Amygdala (tissue), 56 donors: Measurements from ENCODE around the gene DNASE1L1.

Experiments
- DNase-seq, 56 donors: peaks; one replicate each; lab custom pipeline; 2025; lab: John Stamatoyannopoulos, UW

Gene DNASE1L1

DNA sequence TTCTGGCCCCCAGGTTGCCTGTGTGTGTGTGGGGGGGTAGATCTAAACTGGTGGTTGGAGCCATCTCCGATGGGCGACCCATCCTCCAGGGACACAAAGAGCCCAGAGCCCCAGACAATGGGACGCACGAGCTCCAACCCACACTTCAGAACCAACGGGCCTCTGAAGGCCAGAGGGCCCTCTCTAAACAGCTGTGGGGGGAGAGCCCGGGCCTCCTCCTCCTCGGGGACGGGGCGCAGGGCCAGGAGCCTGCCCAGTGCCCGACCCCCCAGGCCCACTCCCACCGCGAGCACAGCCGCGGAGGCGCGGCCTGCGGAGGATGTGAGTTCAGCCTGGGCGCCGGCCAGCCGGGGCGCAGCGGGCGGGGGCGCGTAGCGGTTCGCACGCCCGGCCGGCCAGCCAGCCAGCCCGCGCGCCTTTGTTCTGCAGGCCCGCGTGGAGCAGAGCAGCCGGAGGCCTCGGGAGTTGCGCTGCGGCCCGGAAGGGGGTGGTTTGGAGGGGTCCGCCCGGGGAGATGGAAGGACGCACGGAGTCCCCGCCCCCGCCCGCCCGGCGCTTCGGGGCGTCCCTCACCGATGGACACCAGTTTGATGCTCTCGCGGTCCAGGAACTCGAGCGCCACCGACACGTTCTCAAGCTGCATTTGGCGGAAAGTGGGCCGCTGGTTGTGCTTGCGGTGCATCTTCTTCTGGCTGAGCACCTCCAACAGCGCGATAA lies 38.6 kb downstream of the DNASE1L1 start:
- DNase-seq: peak in 4 of 56 donors; percentile 3 to 22 (median 14)

DNA sequence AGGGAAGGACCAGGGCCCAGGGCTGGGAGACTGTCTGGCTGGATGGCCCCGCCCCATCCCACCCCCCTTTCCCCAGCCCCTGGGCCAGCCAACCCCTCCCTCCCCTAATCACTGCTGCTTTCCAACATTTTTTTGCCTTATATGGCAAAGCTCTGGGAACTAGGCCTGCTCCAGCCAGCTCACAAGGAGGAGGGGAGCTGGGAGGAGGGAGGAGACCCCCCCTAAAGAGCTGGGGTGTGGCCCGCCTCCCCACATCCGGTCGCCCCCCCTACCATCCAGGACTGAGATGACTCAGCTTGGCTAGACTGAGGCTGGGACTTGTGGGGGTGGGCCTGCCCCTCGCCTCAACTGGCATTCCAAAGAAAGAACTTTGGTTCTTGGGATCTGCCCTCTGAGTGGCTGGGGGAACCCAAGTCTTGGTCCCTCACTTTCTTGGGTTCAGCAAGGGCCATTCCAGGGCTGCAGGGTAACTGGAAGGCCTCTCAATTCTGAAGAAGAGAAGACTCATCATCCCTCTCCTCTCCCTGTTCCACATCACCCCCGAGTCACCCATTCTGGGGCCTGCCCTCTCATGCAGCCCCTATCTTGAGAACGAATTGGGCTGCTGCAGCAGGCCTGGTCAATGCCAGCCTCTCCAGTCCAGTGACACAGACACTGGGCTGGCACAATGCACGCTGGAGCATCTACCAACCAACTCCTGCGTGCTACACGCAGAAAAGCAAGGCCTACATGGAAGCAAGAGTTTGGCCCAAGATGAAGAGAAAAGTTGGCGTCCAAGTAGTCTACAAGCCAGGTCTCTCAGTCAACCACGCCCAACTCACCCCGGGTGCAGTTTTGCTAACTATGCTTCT lies 39.4 kb downstream of the DNASE1L1 start:
- DNase-seq: peak in 32 of 56 donors; percentile 5 to 72 (median 33)

DNA sequence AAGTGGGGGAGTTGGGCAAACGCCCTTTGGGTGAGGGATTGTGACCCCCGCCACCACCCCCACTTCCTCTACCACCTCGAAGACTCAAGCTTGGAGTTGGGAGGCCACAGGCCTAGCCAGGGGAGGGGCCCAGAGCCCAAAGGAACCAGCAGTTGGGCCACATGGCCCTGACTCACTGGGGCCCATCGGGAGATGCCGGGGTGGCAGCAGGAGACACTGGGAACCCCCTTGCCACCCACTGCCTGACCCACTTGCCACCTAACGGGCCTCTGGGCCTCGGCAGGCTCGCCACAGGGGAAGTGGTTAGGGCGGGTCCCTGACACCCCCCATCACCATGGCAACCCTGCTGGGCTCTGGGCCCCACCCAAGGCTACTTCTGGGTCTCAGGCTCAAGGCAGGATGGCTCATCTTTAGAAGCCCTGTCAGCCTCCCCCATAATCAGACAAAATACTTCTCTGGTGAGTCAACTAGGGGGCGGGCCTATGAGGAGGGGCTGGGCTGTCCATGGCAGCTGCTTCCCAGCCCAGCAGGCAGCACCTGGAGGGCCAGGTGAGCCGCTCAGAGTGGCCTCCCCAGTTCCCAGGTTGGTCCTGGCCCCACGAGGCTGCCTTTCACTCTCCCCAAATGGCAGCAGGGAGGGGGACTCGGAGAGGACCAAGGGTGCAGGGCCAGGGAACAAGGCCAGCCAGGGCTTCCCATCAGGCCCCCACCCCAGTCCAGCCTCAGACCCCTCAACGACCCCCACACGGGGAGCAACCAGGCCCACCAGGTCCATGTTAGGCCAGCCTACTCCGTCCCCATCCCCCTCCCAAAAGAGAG lies 40.2 kb downstream of the DNASE1L1 start:
- peak in 2 of 56 donors; percentile 53 to 72 for DNase-seq

DNA sequence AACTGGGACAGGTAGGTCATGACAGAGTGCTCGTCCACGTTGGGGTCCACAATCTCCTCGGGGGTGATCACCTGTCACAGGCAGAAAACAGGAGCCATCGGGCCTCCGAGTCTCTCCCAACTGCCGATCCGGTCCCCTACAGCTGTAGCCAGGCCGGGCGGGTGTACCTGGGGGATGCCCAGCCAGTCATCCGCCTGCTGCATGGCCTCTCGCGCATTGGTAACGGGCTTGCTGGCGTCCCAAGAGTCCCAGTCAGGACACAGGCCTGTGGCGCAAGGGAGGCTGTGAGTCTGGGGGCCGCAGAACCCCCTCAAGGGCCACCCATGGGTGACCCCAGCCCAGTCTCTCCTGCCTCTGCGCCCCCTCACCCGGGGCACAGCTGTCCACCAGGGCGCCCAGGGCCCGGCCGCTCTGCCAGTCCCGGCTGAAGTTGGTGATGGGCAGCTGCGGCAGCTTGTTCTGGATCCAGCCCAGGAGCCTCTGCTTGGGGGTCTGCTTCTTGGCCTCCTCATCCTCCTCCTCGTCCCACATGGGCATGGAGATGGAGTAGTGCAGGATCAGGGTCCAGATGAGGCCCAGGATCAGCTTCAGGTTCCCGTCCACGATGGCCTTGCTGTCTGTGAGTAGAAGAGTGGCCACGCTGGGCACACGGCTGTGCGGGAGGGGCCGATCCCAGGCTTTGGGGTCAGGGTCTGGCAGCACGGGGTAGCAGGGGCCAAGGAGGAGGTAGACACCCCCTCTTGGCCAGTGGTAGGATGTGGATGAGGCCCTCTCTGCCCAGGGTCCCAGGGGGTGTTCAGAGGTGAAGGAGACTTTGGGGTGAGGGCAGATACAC lies 41.4 kb downstream of the DNASE1L1 start:
- DNase-seq: no peak

DNA sequence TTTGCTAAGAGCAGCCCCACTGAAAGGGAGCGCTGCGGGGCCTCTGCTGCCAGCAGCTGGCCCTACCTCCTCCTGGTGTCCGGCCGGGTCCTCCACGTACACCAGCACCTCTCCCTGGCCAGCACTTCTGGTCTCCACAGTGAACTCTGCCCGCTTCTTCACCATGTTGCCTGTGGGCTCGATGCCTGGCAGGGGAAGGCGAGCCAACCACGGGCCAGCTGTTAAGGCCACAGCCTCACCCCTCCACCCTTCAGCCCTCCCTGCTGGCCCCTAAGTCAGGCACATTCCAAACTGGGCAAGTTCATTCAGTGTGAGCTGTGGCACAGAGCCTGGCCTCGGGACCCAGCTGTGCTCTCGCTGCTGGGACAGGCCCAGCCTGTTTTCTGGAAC lies 42.4 kb downstream of the DNASE1L1 start:
- peak in 27 of 56 donors; percentile 3 to 66 (median 36) for DNase-seq

DNA sequence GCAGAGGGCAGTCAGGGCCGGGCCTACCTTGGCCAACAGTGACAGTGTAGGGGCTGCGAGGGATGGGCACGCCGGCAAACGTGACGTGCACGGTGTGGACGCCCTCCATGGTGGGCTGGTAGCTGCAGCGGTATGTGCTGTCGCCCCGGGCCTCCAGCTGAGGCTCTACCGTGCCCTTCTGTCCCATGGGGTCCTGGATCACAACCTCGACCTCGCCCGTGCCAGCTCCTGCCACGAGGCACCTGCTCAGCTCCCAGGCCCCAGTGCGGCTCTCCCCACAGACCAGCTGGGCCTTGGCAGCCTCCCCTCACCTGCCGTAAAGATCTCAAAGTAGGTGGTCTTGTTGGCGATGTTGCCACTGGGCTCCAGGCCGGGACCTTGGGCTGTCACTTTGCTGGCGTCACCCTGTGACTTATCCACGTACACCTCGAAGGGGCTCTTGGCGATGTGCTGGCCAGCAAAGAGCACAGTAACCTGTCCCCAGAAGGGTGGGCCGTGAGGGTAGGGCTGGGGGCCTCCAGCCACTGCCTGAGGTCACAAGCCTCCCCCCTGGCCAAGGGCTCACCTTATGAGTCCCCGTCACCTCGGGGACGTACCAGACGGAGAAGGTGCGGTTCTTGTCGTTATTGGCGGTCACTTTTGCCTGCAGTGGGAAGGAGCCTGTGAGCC lies 42.9 kb downstream of the DNASE1L1 start:
- DNase-seq: no peak

DNA sequence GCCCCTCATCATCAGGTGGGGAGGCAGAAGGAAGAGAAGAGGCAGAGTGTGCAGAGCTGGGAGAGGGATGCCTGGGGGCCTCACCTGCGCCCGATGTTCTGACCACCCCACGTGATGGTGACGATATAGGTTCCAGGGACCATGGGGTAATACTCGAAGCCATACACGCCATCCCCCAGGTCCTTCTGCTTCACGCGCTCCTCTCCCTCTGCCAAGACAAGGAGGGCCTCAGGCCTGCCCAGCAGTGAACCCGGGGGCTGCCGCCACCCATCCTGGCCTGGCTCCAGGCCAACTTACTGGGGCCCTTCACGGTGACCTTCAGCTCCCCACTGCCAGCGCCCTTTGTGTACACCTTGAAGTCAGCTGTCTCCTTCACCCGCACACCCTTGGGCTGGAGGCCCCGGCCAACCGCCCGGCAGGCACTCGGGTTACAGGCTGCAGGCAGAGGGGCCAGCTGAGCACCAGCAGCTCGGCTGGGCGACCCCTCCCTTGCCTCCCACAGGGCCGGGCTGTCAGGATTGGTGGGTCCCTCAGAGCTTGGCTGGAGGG lies 43.9 kb downstream of the DNASE1L1 start:
- no peak for DNase-seq

DNA sequence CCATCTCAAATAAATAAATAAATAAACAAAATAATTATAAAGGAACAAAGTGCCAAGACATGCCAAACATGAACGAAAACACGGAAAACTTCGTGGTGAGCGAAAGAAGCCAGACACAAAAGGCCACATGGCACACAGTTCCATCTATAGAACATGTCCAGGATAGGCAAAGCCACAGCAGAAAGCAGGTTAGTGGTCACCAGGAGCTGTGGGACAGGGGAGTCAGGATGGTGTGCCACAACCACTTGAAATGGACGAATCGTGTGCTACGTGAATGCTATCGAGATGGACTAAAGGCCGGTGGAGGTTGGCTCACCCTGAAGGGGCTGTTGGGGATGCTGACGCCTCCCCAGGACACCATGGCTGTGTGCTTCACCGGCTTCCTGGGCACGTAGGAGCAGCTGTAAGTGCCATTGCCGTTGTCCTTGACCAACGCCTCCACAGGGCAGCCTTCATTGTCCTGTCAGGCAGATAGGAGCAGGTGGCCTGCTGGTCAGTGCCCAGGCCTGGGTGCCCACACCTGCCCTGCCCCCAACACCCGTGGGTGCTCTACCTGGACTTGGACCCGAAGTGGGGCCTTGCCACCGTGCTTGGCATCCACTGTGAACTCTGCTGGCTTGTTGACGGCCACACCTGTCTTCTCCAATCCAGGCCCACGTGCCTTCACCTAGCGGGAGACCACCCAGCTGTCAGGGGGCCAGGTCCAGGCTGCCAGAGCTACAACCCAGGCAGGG lies 45.2 kb downstream of the DNASE1L1 start:
- no peak for DNase-seq

DNA sequence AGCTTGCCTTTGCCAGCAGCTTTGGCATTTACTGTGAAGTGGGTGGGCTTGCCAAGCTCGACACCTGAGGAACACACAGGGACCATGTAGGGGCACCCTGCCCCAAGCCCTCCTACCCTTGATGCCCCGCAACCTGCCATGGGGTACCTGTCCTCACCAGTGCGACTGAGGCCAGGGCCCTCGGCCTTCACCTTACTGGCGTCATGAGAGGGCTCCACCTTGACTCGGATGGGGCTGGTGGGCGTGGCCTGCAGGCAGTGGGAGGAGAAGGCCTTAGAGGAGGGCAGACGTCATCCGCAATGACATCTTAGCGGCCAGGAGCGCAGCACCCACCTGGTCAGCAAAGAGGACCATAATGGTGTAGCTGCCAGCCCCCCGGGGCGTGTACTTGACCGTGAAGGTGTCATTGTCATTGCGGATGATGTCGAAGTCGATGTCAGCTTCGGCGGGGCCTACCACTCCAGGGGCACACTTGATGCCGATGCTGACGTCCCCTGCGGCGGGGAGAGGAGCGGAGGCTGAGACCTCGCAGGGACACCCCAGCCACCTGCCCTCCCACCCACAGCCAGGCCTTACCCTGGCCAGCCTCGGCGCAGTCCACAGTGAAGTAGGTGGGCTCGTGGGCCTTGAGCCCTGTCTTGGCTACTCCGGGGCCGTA lies 46.8 kb downstream of the DNASE1L1 start:
- DNase-seq: no peak

DNA sequence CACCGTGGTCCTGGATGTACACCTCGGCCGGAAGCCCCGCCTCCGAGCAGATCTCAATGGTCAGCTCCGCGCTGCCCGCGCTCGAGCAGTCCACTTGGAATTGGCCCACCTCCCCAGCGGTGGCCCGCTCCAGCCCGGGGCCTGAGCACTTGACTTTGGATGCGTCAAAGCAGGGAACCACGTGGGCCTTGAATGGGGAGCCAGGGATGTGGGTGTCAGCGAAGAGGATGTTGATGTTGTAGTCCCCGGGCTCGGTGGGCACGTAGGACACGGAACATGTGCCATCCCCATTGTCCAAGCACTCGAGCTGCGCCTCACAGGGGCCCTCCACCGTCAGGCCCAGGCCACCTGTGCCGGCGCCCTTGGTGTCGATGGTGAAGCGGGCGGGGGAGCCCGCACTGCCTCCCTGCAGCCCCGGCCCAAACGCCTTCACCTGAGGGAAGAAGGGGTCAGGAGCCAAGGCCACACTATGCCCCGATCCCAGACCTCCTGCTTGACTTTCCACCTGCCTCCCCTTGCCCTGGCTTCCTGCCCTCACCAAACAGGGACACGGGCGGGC lies 48.8 kb downstream of the DNASE1L1 start:
- no peak for DNase-seq

DNA sequence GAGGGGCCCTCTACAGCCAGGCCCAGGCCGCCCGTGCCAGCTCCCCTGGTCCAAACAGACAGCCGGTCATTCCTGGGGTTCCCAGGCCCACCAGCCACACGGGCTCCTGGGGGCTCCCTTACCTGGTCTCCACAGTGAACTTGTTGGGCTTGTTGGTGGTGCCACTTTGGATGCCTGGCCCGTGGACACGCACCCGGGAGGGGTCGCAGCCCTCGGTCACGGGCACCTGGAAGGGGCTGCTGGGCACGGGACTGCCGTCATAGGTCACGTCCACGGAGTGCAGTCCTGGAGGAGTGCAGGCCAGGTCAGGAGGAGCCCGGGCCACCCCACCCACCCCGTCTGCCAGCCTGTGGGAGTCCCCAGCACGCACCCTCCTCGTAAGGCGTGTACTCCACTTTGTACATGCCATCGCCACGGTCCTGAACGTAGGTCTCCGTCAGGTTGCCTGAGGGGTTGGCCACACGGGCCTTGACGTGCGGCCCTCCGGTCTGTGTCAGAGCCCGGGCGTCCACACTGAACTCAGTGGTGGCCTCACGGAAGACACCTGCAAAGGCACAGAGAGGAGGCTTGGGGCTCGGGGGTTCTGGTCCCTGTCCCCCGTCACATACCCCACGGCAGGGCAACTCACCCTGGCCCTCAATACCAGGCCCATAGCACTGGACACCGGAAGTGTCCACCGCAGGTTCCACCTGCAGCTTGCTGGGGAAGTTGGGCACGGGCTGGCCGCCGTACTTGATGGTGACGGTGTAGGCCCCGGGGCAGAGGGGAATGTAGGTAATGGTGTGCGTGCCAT lies 49.5 kb downstream of the DNASE1L1 start:
- DNase-seq: no peak

DNA sequence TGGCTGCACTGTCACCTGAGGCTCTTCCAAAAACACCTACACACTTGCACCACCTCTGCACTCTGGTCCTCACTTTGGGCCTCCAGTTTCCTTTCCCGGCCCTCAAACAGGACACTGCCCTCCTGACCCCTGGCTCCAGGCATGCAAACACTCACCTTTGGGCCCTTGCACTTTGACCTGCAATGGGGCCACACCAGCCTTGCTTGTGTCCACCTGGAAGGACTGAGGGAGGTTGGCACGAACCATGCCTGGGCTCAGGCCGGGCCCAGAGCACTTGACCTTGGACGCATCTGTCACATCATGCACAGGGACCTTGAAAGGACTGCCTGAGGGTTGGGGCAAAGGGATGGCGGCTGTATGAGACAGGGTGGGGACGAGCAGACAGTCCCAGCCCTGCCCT lies 50.2 kb downstream of the DNASE1L1 start:
- DNase-seq: no peak

DNA sequence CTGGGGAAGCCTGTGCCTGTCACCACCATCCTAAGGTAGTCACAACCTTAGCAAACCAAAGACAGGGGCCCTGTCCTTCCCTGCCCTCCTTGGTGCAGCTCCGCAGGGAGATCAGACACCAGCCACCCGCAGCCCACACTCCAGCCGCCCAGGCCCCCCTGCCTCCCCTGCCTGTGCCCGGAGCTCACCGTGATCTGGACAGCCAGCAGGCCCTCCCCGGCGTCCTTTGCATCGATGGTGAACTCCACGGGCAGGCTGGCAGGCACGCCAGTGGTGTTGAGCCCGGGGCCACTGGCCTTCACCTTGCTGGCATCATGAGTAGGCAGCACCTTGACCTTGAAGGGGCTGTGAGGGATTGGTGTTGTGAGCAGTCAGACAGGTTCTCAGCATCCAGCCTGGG lies 51.0 kb downstream of the DNASE1L1 start:
- DNase-seq: no peak

DNA sequence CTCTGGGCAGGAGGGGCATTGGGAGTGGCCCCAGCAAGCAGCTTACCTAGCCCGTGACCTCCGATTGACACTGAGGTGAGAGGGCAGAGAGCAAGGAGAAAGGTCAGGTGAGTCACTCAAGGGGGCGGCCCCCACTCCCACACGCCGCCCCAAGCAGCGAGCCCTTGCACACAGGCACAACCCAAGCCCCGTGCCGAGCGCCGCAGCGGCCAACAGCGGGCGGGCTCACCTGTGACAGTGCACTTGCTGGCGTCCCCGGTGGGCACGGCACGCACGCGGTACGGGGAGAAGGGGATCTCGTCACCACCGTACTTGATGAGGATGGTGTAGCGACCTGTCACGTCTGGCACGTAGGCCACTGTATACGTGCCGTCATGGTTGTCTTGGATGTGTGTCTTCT lies 51.8 kb downstream of the DNASE1L1 start:
- no peak for DNase-seq

DNA sequence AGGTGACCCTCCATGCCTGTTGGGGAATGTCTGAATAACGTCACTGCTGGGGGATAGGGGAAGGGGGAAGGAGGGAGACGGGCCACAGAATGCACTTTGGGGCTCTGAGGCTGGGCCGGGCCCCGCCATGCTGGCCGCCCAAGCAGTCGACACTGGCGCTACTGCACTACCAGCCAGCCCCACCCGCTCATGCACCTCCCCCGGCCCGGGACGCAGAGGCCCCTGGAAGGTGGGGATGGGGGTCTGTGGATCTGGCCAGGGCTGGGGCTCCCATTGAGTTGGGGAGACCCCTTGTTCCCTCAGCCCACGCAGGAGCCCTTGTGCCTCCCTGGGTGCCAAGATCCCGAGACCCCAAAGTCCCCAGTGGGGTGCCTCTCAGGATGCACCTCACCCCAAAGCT lies 52.5 kb downstream of the DNASE1L1 start:
- no peak for DNase-seq

DNA sequence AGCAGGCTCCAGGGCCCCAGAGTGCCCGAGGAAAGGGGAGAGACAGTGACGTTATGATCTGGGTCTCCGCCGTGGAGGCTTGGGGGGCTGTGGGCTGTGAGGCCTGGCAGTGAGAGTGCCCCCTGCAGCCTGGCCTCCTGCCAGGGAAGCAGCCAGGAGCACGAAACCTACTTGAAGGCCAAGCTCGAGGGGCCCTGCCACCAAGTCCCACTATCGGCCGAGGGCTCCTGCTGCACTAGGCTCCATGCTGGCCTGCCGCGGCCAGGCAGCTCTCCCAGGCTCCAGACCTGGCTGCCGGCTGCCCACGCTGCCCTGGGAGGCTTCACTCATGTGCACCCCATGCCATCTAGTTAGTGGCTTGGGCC lies 53.3 kb downstream of the DNASE1L1 start:
- DNase-seq: peak in 1 of 56 donors; percentile 16
